WTC11 (cell line): ENCODE data around the gene USP28. TPM values are rescaled to one million over a fixed set of nuclear protein-coding genes. Genes with fewer than 3 reads are reported as not detected.

Experiments
- ATAC-seq: fragments of 200-7000 bp; cut with Tn5 transposase; 2 replicates; pipeline ENCODE4 v1.10.0; 2021; ENCODE audit warnings: mild to moderate bottlenecking, moderate library complexity
- CTCF ChIA-PET: fragments of 300-600 bp; sonication (Branson Sonifier 250); formaldehyde crosslinking; loops from one replicate; lab custom pipeline; 2021; ENCODE audit warnings: antibody characterized with exemption; lab: Charles Lee
- POLR2A ChIA-PET: fragments of 350-600 bp; sonication (Branson Sonifier 250); formaldehyde crosslinking; loops from one replicate; lab custom pipeline; 2021; ENCODE audit warnings: antibody characterized with exemption; lab: Charles Lee
- DNase-seq: peaks from one replicate; pipeline ENCODE4 v3.0.0; 2021; ENCODE audit warnings: low spot score
- H3K27ac Mint-ChIP-seq: 2 replicates; pipeline ENCODE4 v1.8.0; 2021; ENCODE audit warnings: mixed read lengths
- H3K27me3 Mint-ChIP-seq: 2 replicates; pipeline ENCODE4 v1.8.0; 2021; ENCODE audit warnings: low read depth, mild to moderate bottlenecking, moderate library complexity, mixed read lengths
- H3K36me3 Mint-ChIP-seq: 2 replicates; pipeline ENCODE4 v1.8.0; 2021; ENCODE audit warnings: mixed read lengths
- H3K4me1 Mint-ChIP-seq: 2 replicates; pipeline ENCODE4 v1.8.0; 2022; ENCODE audit warnings: mixed read lengths
- H3K4me3 Mint-ChIP-seq: 2 replicates; pipeline ENCODE4 v1.8.0; 2021; ENCODE audit warnings: mild to moderate bottlenecking, moderate library complexity, mixed read lengths
- H3K9me3 Mint-ChIP-seq: 2 replicates; pipeline ENCODE4 v1.8.0; 2021; ENCODE audit warnings: mixed read lengths
- ATF6 ChIP-seq: sonication (generic); formaldehyde crosslinking; IDR thresholded peaks from 2 replicates; pipeline ENCODE4 v1.8.1; 2023; ENCODE audit warnings: mild to moderate bottlenecking, missing genetic modification reagents
- CREB1 ChIP-seq: sonication (generic); formaldehyde crosslinking; IDR thresholded peaks from 2 replicates; pipeline ENCODE4 v1.8.0; 2023; ENCODE audit warnings: mild to moderate bottlenecking, missing genetic modification reagents
- E2F1 ChIP-seq: sonication (generic); formaldehyde crosslinking; IDR thresholded peaks from 2 replicates; pipeline ENCODE4 v1.8.0; 2022; ENCODE audit warnings: mild to moderate bottlenecking, missing genetic modification reagents
- E2F4 ChIP-seq: sonication (generic); formaldehyde crosslinking; IDR thresholded peaks from 2 replicates; pipeline ENCODE4 v1.8.1; 2022; ENCODE audit warnings: low read depth, mild to moderate bottlenecking, moderate library complexity, missing genetic modification reagents, borderline replicate concordance
- HMGXB4 ChIP-seq: sonication (generic); formaldehyde crosslinking; IDR thresholded peaks from 2 replicates; pipeline ENCODE4 v1.8.1; 2023; ENCODE audit warnings: mild to moderate bottlenecking, moderate library complexity, missing genetic modification reagents
- IRF1 ChIP-seq: sonication (generic); formaldehyde crosslinking; IDR thresholded peaks from 2 replicates; pipeline ENCODE4 v1.8.0; 2023; ENCODE audit warnings: missing genetic modification reagents
- IRF2 ChIP-seq: sonication (generic); formaldehyde crosslinking; IDR thresholded peaks from 2 replicates; pipeline ENCODE4 v1.8.0; 2022; ENCODE audit warnings: low read depth, missing genetic modification reagents, borderline replicate concordance
- NFYB ChIP-seq: sonication (generic); formaldehyde crosslinking; conservative IDR thresholded peaks from 2 replicates; pipeline ENCODE4 v1.8.0; 2022; ENCODE audit warnings: low read depth, missing genetic modification reagents
- OVOL2 ChIP-seq: fragments of 250-450 bp; sonication (Bioruptor Pico); IDR thresholded peaks from 2 replicates; pipeline ENCODE4 v1.9.0; 2021; ENCODE audit warnings: mild to moderate bottlenecking, borderline replicate concordance
- RORB ChIP-seq: fragments of 250-450 bp; sonication (Bioruptor Pico); IDR thresholded peaks from 2 replicates; pipeline ENCODE4 v1.9.0; 2021; ENCODE audit warnings: mild to moderate bottlenecking
- SMAD3 ChIP-seq: sonication (generic); formaldehyde crosslinking; IDR thresholded peaks from 2 replicates; pipeline ENCODE4 v1.8.0; 2022; ENCODE audit warnings: missing genetic modification reagents, mild to moderate bottlenecking, borderline replicate concordance
- SP1 ChIP-seq: sonication (generic); formaldehyde crosslinking; conservative IDR thresholded peaks from 2 replicates; pipeline ENCODE4 v1.8.1; 2022; ENCODE audit warnings: missing genetic modification reagents
- TCF7 ChIP-seq: sonication (generic); formaldehyde crosslinking; IDR thresholded peaks from 2 replicates; pipeline ENCODE4 v1.8.0; 2022; ENCODE audit warnings: mild to moderate bottlenecking, low read depth, missing genetic modification reagents, moderate library complexity
- TP53 ChIP-seq: sonication (generic); formaldehyde crosslinking; IDR thresholded peaks from 2 replicates; pipeline ENCODE4 v1.8.1; 2023; ENCODE audit warnings: mild to moderate bottlenecking, missing genetic modification reagents
- ZBTB21 ChIP-seq: sonication (generic); formaldehyde crosslinking; IDR thresholded peaks from 2 replicates; pipeline ENCODE4 v1.8.1; 2023; ENCODE audit warnings: mild to moderate bottlenecking, missing genetic modification reagents, borderline replicate concordance
- ZNF121 ChIP-seq: sonication (generic); formaldehyde crosslinking; IDR thresholded peaks from 2 replicates; pipeline ENCODE4 v1.8.0; 2023; ENCODE audit warnings: missing genetic modification reagents
- ZNF219 ChIP-seq: sonication (generic); formaldehyde crosslinking; IDR thresholded peaks from 2 replicates; pipeline ENCODE4 v1.8.0; 2023; ENCODE audit warnings: missing genetic modification reagents, mild to moderate bottlenecking, borderline replicate concordance
- ZNF281 ChIP-seq: sonication (generic); formaldehyde crosslinking; IDR thresholded peaks from 2 replicates; pipeline ENCODE4 v1.8.0; 2023; ENCODE audit warnings: mild to moderate bottlenecking, missing genetic modification reagents
- ZNF416 ChIP-seq: fragments of 250-450 bp; sonication (Bioruptor Pico); IDR thresholded peaks from 2 replicates; pipeline ENCODE4 v1.9.0; 2021; ENCODE audit warnings: mild to moderate bottlenecking, inconsistent platforms
- total RNA-seq: library from RNA; stranded (reverse); gene quantifications from 3 replicates; pipeline ENCODE4 v1.2.3, GENCODE V29; 2021
- TF ChIP-seq, protein P1 (sequence below): fragments of 250-450 bp; sonication (Bioruptor Pico); IDR thresholded peaks from 2 replicates; pipeline ENCODE4 v1.9.0; 2021; ENCODE audit warnings: mild to moderate bottlenecking, borderline replicate concordance
- TF ChIP-seq, protein P2 (sequence below): sonication (generic); formaldehyde crosslinking; IDR thresholded peaks from 2 replicates; pipeline ENCODE4 v1.8.1; 2022; ENCODE audit warnings: mild to moderate bottlenecking, missing genetic modification reagents, moderate library complexity, borderline replicate concordance

USP28 gene
- total RNA-seq, 1 experiment from 2014 or later: 129 TPM

- no peak for TF ChIP-seq ZNF281
- no peak for TF ChIP-seq CREB1 (CRISPR knock-in tag)
- no peak for TF ChIP-seq ZNF121
- no peak for TF ChIP-seq SP1 (CRISPR knock-in tag)
- TF ChIP-seq, protein P1, sequence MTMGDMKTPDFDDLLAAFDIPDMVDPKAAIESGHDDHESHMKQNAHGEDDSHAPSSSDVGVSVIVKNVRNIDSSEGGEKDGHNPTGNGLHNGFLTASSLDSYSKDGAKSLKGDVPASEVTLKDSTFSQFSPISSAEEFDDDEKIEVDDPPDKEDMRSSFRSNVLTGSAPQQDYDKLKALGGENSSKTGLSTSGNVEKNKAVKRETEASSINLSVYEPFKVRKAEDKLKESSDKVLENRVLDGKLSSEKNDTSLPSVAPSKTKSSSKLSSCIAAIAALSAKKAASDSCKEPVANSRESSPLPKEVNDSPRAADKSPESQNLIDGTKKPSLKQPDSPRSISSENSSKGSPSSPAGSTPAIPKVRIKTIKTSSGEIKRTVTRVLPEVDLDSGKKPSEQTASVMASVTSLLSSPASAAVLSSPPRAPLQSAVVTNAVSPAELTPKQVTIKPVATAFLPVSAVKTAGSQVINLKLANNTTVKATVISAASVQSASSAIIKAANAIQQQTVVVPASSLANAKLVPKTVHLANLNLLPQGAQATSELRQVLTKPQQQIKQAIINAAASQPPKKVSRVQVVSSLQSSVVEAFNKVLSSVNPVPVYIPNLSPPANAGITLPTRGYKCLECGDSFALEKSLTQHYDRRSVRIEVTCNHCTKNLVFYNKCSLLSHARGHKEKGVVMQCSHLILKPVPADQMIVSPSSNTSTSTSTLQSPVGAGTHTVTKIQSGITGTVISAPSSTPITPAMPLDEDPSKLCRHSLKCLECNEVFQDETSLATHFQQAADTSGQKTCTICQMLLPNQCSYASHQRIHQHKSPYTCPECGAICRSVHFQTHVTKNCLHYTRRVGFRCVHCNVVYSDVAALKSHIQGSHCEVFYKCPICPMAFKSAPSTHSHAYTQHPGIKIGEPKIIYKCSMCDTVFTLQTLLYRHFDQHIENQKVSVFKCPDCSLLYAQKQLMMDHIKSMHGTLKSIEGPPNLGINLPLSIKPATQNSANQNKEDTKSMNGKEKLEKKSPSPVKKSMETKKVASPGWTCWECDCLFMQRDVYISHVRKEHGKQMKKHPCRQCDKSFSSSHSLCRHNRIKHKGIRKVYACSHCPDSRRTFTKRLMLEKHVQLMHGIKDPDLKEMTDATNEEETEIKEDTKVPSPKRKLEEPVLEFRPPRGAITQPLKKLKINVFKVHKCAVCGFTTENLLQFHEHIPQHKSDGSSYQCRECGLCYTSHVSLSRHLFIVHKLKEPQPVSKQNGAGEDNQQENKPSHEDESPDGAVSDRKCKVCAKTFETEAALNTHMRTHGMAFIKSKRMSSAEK (CRISPR knock-in tag): no peak
- no peak for TF ChIP-seq TCF7 (CRISPR knock-in tag)
- no peak for TF ChIP-seq RORB (CRISPR knock-in tag)
Measured at GRCh38 chr11:113894421-113894996, 19.1 kb upstream of the USP28 start (continued).

DNA sequence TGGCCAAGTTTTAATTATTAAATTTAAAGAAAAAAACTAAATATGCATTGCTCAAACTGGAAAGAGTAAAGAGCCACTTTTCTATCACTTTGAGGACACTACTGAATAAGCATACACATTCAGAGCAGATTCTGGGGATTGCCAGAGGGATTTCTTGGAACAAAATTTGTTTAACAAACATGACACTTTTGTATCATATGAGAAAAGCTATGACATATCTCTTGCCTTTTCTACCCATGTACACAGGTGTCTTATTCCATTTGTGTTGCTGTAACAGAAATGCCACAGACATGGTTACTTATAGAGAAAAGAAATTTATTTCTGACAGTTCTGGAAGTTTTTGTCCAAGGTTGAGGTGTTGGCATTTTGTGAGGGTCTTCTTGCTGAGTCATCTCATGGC is 13.5 kb upstream of the USP28 start:
- H3K36me3 Mint-ChIP-seq: no peaks in the 10 kb centered on the region
- ChIA-PET CTCF (interaction anchor here (0.7 kb wide), 1 partner anchor 1366 kb away, joined by 4 read pairs; no protein-coding TSS in a partner anchor), POLR2A (no interaction called here)
- no peak overlapping the region for H3K27ac Mint-ChIP-seq
- no peaks in the 10 kb centered on the region for H3K27me3 Mint-ChIP-seq
- DNase-seq: no peak
- no peak overlapping the region for H3K4me3 Mint-ChIP-seq
- peaks cover 21% of the 10 kb centered on the region for H3K4me1 Mint-ChIP-seq
- ATAC-seq: no peak
- H3K9me3 Mint-ChIP-seq: no peaks in the 10 kb centered on the region
- TF ChIP-seq OVOL2 (CRISPR knock-in tag) (no peak), E2F4 (CRISPR knock-in tag) (no peak), ZBTB21 (no peak), ZNF219 (no peak), HMGXB4 (CRISPR knock-in tag) (no peak), TCF7 (CRISPR knock-in tag) (no peak), IRF1 (CRISPR knock-in tag) (no peak), IRF2 (CRISPR knock-in tag) (no peak), E2F1 (CRISPR knock-in tag) (no peak), ZNF416 (CRISPR knock-in tag) (no peak), NFYB (CRISPR knock-in tag) (no peak), TP53 (no peak), ATF6 (CRISPR knock-in tag) (no peak), SP1 (CRISPR knock-in tag) (no peak), SMAD3 (no peak)
- TF ChIP-seq, protein P2, sequence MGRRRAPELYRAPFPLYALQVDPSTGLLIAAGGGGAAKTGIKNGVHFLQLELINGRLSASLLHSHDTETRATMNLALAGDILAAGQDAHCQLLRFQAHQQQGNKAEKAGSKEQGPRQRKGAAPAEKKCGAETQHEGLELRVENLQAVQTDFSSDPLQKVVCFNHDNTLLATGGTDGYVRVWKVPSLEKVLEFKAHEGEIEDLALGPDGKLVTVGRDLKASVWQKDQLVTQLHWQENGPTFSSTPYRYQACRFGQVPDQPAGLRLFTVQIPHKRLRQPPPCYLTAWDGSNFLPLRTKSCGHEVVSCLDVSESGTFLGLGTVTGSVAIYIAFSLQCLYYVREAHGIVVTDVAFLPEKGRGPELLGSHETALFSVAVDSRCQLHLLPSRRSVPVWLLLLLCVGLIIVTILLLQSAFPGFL: no peak
